Prostate gland (tissue), 2 donors: ENCODE results near the gene PHF12.

Experiments used
- CTCF ChIP-seq, 4 experiments: fragments of 200-600 bp in 2 of 4; fragments of 450-650 bp in 2 of 4; sonication (generic) in 2 of 4; IDR thresholded peaks; 1 replicate in 3 of 4; 2 replicates in 1 of 4; pipeline ENCODE4 v1.5.1; 2016 to 2019; ENCODE audit warnings: antibody characterized with exemption in 4 of 4, mild to moderate bottlenecking in 2 of 4, moderate library complexity in 2 of 4
- POLR2A ChIP-seq: fragments of 450-650 bp; IDR thresholded peaks from one replicate; pipeline ENCODE4 v1.6.1; 2016; ENCODE audit warnings: antibody characterized with exemption, mild to moderate bottlenecking
- POLR2AphosphoS5 ChIP-seq: sonication (generic); formaldehyde crosslinking; IDR thresholded peaks from one replicate; pipeline ENCODE4 v1.6.1; 2017; ENCODE audit warnings: antibody characterized with exemption

GRCh38 chr17:28897769-28898526 is 53.4 kb downstream of the PHF12 start:
- TF ChIP-seq CTCF (IDR thresholded peaks at IDR 0.05) (no peak), POLR2AphosphoS5 (no peak), POLR2A (no peak)
